ENCODE data around the gene PHLPP1. TPM values are rescaled to one million over a fixed set of nuclear protein-coding genes. Genes with fewer than 3 reads are reported as not detected.
A peak's percentile ranks its signal among the peaks of the same experiment; 100 is the strongest.

The PHLPP1 gene
- total RNA-seq, 2 experiments from 2014 or later = 8.2 to 8.6 TPM

DNA sequence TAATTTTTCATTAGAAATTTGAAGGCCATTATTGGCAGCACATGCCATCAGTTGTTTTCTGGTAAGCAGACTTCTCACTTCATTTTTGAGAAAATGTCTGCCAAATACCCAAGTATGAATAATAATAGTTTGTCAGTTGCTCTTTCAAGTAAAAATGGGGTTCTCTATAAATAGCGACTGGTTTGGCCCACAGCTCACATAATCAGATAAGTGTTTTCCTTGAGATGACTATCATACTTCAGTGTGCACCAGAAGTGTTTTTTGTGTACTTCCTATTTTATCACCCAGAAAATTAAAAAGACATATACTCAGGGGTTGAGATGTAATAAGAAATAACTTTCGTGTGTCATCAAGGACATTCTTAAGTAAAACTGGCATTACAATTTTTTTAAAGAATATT, 147.1 kb downstream of the PHLPP1 start:
- POLR2A ChIA-PET = no interaction called here
- H3K36me3 Mint-ChIP-seq (ENCODE audit: low read depth) = peaks cover 1% of the 10 kb centered on the region
- TF ChIP-seq, protein P1, sequence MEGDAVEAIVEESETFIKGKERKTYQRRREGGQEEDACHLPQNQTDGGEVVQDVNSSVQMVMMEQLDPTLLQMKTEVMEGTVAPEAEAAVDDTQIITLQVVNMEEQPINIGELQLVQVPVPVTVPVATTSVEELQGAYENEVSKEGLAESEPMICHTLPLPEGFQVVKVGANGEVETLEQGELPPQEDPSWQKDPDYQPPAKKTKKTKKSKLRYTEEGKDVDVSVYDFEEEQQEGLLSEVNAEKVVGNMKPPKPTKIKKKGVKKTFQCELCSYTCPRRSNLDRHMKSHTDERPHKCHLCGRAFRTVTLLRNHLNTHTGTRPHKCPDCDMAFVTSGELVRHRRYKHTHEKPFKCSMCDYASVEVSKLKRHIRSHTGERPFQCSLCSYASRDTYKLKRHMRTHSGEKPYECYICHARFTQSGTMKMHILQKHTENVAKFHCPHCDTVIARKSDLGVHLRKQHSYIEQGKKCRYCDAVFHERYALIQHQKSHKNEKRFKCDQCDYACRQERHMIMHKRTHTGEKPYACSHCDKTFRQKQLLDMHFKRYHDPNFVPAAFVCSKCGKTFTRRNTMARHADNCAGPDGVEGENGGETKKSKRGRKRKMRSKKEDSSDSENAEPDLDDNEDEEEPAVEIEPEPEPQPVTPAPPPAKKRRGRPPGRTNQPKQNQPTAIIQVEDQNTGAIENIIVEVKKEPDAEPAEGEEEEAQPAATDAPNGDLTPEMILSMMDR (IDR thresholded peaks at IDR 0.05) = no peak
- no peak for DNase-seq
- H3K27me3 Mint-ChIP-seq = no peaks in the 10 kb centered on the region
- H3K9me3 Mint-ChIP-seq = no peaks in the 10 kb centered on the region
- no peak overlapping the region for H3K4me3 Mint-ChIP-seq
- ATAC-seq = no peak
- H3K4me1 Mint-ChIP-seq (ENCODE audit: low read depth) = peaks cover 8% of the 10 kb centered on the region
- CTCF ChIA-PET = no interaction called here
- no peak overlapping the region for H3K27ac Mint-ChIP-seq
- intact Hi-C loops (cut with micrococcal nuclease) = no loop called here

GRCh38 chr18:62863579-62864001, 148.2 kb downstream of the PHLPP1 start:
- H3K4me1 Mint-ChIP-seq (ENCODE audit: low read depth) = peaks cover 5% of the 10 kb centered on the region
- intact Hi-C loops (cut with micrococcal nuclease) = no loop called here
- DNase-seq (no peak), ATAC-seq (no peak)
- no peaks in the 10 kb centered on the region for H3K9me3 Mint-ChIP-seq
- POLR2A ChIA-PET = no interaction called here
- H3K36me3 Mint-ChIP-seq (ENCODE audit: low read depth) = peaks cover 1% of the 10 kb centered on the region
- CTCF ChIA-PET = no interaction called here
- H3K27ac Mint-ChIP-seq = no peak overlapping the region
- no peak overlapping the region for H3K4me3 Mint-ChIP-seq
- H3K27me3 Mint-ChIP-seq = no peaks in the 10 kb centered on the region
- TF ChIP-seq, protein P1 (IDR thresholded peaks at IDR 0.05) = no peak

DNA sequence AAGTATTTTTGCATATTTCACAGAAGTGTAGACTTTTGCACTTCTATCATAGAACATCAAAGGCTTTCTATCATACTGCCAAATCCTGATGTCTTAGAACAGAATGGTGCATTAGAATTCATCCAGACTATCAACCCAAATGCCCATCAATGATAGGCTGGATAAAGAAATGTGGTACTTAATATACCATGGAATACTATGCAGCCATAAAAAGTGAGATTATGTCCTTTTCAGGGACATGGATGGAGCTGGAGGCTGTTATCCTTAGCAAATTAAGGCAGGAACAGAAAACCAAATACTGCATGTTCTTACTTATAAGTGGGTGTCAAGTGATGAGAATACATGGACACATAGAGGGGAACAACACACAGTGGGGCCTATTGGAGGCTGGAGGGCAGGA, 150.2 kb downstream of the PHLPP1 start:
- ChIA-PET CTCF (no interaction called here), POLR2A (no interaction called here)
- TF ChIP-seq, protein P1 (IDR thresholded peaks at IDR 0.05) = no peak
- H3K9me3 Mint-ChIP-seq = no peaks in the 10 kb centered on the region
- no peak for ATAC-seq
- intact Hi-C loops (cut with micrococcal nuclease) = no loop called here
- H3K4me1 Mint-ChIP-seq (ENCODE audit: low read depth) = peaks cover 18% of the 10 kb centered on the region
- no peak for DNase-seq
- H3K27me3 Mint-ChIP-seq = no peaks in the 10 kb centered on the region
- H3K4me3 Mint-ChIP-seq = no peak overlapping the region
- H3K36me3 Mint-ChIP-seq (ENCODE audit: low read depth) = peaks cover 1% of the 10 kb centered on the region
- no peak overlapping the region for H3K27ac Mint-ChIP-seq

DNA sequence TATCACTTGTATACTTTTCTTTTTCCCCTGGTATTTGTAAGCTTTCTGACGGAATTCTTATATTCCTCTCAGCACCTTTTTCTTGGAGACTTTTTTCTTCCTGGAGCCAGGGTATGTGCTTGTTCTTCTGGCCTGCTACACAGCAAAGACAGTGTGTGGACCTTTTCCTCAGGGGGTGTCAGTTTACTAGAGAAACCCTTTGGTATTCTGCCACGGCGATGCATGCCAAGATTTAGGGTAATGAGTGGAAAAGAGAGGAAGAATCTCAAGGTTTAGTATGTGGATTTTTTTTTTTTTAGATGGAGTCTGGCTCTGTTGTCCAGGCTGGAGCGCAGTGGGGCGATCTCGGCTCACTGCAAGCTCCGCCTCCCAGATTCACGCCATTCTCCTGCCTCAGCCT, 152.2 kb downstream of the PHLPP1 start:
- ATAC-seq (no peak), DNase-seq (no peak)
- ChIA-PET POLR2A (no interaction called here), CTCF (no interaction called here)
- Mint-ChIP-seq H3K4me3 (no peak overlapping the region), H3K4me1 (ENCODE audit: low read depth) (peaks cover 22% of the 10 kb centered on the region), H3K27ac (no peak overlapping the region), H3K9me3 (no peaks in the 10 kb centered on the region), H3K27me3 (no peaks in the 10 kb centered on the region), H3K36me3 (ENCODE audit: low read depth) (peaks cover under 1% of the 10 kb centered on the region)
- intact Hi-C loops (cut with micrococcal nuclease) = no loop called here
- TF ChIP-seq, protein P1 (IDR thresholded peaks at IDR 0.05) = no peak

GRCh38 chr18:62868645-62869044, 153.3 kb downstream of the PHLPP1 start:
- ChIA-PET POLR2A (interaction anchor here (0.8 kb wide), 1 partner anchor 13 kb away, joined by 3 read pairs; no protein-coding TSS in a partner anchor), CTCF (no interaction called here)
- TF ChIP-seq, protein P1 (IDR thresholded peaks at IDR 0.05) = no peak
- no peaks in the 10 kb centered on the region for H3K9me3 Mint-ChIP-seq
- peak overlapping the region; percentile 92 for H3K27ac Mint-ChIP-seq
- H3K4me3 Mint-ChIP-seq = no peak overlapping the region
- no peaks in the 10 kb centered on the region for H3K36me3 Mint-ChIP-seq (ENCODE audit: low read depth)
- no peak for DNase-seq
- peaks cover 22% of the 10 kb centered on the region for H3K4me1 Mint-ChIP-seq (ENCODE audit: low read depth)
- no peak for ATAC-seq
- no peaks in the 10 kb centered on the region for H3K27me3 Mint-ChIP-seq
- intact Hi-C loops (cut with micrococcal nuclease) = no loop called here

Measured in activated CD8-positive, alpha-beta T cell treated with anti-CD3 and anti-CD28 coated beads for 36 hours (primary cell).